GM19467 (cell line): ENCODE measurements around the gene RSBN1L.
A peak's percentile ranks its signal among the peaks of the same experiment; 100 is the strongest.
"Not testable (repeated sequence)": the region's sequence is repeated elsewhere in the genome, so short reads cannot be mapped to it uniquely, and the experiment has no call there.

Experiments
- ATAC-seq: cut with Tn5 transposase; IDR thresholded peaks from one replicate; pipeline ENCODE4 v1.9.1; 2021; ENCODE audit warnings: mild to moderate bottlenecking, moderate library complexity; ENCODE audit not compliant: unreplicated experiment

The RSBN1L gene

GRCh38 chr7:77696057-77696642 lies at the start of gene RSBN1L:
Gene RSBN1L (plus strand): TSS chr7:77696459. CDS start chr7:77696470, 11 bp downstream.
- ATAC-seq: peak; percentile 94

- no peak for ATAC-seq
These were observed 47.4 kb upstream of the RSBN1L start for GRCh38 chr7:77648742-77649338.

- no peak for ATAC-seq
These were observed 46.4 kb upstream of the RSBN1L start for GRCh38 chr7:77649716-77650349.

GRCh38 chr7:77651575-77652162 lies 44.6 kb upstream of the RSBN1L start:
- ATAC-seq: no peak

GRCh38 chr7:77652826-77653225 lies 43.4 kb upstream of the RSBN1L start:
- not testable (repeated sequence) for ATAC-seq

GRCh38 chr7:77653572-77653971 lies 42.7 kb upstream of the RSBN1L start:
- ATAC-seq: no peak

GRCh38 chr7:77655356-77655755 lies 40.9 kb upstream of the RSBN1L start:
- ATAC-seq: no peak

GRCh38 chr7:77655836-77656455 lies 40.3 kb upstream of the RSBN1L start:
- ATAC-seq: no peak

- ATAC-seq: no peak
These were observed 38.6 kb upstream of the RSBN1L start for GRCh38 chr7:77657427-77658224.

GRCh38 chr7:77658928-77659327 lies 37.3 kb upstream of the RSBN1L start:
- no peak for ATAC-seq

- ATAC-seq: no peak
These were observed 34.4 kb upstream of the RSBN1L start for GRCh38 chr7:77661816-77662215.

- no peak for ATAC-seq
These were observed 33.4 kb upstream of the RSBN1L start for GRCh38 chr7:77662869-77663268.

- ATAC-seq: no peak
These were observed 31.5 kb upstream of the RSBN1L start for GRCh38 chr7:77664715-77665114.

- no peak for ATAC-seq
These were observed 31.1 kb upstream of the RSBN1L start for GRCh38 chr7:77665161-77665560.

- ATAC-seq: no peak
These were observed 28.7 kb upstream of the RSBN1L start for GRCh38 chr7:77667459-77668086.

GRCh38 chr7:77674878-77675277 lies 21.4 kb upstream of the RSBN1L start:
- ATAC-seq: no peak

- no peak for ATAC-seq
These were observed 16.7 kb upstream of the RSBN1L start for GRCh38 chr7:77679608-77680007.

- ATAC-seq: no peak
These were observed 16.0 kb upstream of the RSBN1L start for GRCh38 chr7:77680266-77680665.

- ATAC-seq: no peak
These were observed 12.2 kb upstream of the RSBN1L start for GRCh38 chr7:77684030-77684429.

GRCh38 chr7:77685233-77685632 lies 11.0 kb upstream of the RSBN1L start:
- ATAC-seq: no peak
